ENCODE measurements around the gene TCHHL1.

DNA sequence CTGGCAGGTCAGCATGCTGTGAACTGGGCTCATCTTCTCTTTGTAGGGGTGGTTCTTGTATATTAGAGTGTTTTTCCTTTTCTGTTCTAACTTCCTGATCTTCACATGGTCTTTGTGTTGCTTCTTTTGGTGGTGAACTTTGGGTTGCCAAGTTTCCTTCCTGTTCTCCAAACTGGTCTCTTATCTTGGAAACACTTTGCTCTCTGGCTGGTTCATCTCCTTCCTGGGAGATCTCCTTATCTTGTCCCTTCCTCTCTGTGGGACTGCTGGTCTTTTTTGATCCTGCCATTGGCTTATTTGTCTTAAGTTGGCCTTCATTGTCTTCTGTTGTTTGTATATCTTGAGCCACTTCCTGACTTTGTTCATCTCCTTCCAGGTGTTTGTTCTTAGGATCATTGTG, 2.1 kb downstream of the TCHHL1 start:
- TF ChIP-seq TAF1 (IDR thresholded peaks at IDR 0.05; ENCODE audit: borderline replicate concordance, insufficient read depth, low read length) (no peak), FOXP2 (optimal IDR thresholded peaks at IDR 0.05; ENCODE audit: borderline replicate concordance, extremely low read depth, extremely low read length, insufficient read depth) (no peak), POLR2AphosphoS5 (IDR thresholded peaks at IDR 0.05; ENCODE audit: low read depth, low read length) (no peak)
